ENCODE data around the gene GPATCH3.
"Not testable (repeated sequence)": the region's sequence is repeated elsewhere in the genome, so short reads cannot be mapped to it uniquely, and the experiment has no call there.

GPATCH3 gene

DNA sequence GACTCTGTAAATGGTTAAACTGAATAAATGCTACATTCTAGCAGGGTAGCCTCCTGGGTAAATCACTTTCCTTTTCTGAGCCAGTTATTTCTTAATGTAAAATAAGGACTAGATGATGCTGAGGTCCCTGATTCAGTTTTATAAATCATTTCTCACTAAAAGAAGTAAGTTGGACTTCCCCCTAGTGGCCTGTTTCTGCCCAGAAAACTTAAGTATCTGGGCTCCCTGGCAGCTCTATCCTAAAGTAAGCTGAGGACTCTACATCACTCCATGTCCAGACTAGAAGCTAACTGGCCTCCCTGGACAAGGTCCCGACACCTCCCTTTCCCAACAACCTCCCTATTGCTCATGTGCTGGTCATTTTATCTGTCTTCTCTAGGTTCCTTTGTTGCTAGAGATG is 13.1 kb downstream of the GPATCH3 start:
- no peak for DNase-seq (ENCODE audit: insufficient read length, low spot score)
- TF ChIP-seq, protein P1, sequence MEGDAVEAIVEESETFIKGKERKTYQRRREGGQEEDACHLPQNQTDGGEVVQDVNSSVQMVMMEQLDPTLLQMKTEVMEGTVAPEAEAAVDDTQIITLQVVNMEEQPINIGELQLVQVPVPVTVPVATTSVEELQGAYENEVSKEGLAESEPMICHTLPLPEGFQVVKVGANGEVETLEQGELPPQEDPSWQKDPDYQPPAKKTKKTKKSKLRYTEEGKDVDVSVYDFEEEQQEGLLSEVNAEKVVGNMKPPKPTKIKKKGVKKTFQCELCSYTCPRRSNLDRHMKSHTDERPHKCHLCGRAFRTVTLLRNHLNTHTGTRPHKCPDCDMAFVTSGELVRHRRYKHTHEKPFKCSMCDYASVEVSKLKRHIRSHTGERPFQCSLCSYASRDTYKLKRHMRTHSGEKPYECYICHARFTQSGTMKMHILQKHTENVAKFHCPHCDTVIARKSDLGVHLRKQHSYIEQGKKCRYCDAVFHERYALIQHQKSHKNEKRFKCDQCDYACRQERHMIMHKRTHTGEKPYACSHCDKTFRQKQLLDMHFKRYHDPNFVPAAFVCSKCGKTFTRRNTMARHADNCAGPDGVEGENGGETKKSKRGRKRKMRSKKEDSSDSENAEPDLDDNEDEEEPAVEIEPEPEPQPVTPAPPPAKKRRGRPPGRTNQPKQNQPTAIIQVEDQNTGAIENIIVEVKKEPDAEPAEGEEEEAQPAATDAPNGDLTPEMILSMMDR (IDR thresholded peaks at IDR 0.05; ENCODE audit: insufficient read depth, missing control alignments) = peak; percentile 34

DNA sequence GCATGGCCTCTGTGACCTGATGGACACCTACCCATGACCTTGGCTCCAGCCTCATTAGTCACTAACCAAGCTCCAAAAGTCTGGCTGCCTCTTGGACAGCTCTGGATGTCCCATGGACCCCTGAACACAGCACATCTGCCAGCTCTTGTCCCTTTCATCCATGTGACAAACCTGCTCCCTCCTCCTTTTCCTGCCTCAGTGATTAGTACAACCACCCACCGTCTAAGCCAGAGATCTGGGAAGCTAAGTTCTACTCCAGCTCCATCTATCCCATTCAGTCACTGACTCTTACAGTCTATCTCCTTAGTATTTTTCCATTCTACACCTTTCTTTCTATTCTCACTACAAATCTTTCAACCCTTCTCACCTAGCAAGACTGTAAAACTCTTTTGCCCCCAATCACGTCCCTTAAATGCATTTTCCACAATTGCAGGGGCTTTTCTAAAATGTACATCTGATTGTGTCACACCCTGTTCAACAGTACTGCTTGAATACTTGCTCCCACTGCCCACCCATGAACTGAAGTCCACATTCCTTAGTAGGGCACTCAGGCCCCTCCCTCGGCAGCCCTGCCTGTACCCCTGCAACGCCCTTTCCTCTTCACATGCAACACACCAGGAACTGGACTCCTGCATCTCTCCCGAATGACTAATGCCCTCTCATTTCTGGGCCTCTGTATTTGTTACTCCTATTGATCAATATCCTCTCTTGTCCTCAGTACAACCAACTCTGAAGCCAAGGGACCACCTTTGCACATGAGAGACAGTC is 17.4 kb downstream of the GPATCH3 start:
- FAIRE-seq (no peak), DNase-seq (ENCODE audit: insufficient read length, low spot score) (no peak)
- TF ChIP-seq, protein P1 (IDR thresholded peaks at IDR 0.05; ENCODE audit: insufficient read depth, missing control alignments) = no peak

More for the DNA sequence above, 13.1 kb downstream of the GPATCH3 start:
- FAIRE-seq = no peak

DNA sequence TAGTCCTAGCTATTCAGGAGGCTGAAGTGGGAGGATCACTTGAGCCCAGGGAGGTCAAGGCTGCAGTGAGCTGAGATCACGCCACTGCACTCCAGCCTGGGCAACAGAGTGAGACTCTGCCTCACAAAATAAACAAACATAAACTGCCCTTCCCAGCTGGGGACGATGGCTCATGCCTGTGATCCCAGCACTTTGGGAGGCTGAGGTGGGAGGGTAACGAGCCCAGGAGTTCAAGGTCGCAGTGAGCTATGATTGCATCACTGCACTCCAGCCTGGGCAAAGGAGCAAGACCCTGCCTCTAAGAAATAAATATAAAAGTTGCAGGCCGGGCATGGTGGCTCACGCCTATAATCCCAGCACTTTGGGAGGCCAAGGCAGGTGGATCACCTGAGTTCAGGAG is 18.7 kb downstream of the GPATCH3 start:
- DNase-seq (ENCODE audit: insufficient read length, low spot score); FAIRE-seq: not testable (repeated sequence)

DNA sequence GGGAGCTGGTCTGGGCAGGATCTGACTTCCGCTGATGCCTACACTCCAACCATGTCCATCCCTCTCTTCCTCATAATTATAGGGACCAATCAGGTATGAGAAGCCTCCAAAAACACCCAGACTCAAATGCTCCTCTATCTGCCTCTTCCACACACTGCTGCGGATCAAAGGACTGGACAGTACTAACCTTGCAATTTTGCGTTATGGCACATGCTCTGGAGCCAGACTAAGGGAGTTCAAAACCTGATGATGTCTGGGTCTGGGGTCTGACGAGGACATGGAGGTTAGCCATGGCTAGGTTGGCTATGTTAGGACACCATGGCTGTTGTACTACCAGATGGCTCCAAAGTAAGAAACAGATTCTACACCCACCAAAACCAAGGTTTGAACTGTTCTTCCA is 20.5 kb downstream of the GPATCH3 start:
- FAIRE-seq (no peak), DNase-seq (ENCODE audit: insufficient read length, low spot score) (no peak)
- TF ChIP-seq, protein P1 (IDR thresholded peaks at IDR 0.05; ENCODE audit: insufficient read depth, missing control alignments) = no peak

DNA sequence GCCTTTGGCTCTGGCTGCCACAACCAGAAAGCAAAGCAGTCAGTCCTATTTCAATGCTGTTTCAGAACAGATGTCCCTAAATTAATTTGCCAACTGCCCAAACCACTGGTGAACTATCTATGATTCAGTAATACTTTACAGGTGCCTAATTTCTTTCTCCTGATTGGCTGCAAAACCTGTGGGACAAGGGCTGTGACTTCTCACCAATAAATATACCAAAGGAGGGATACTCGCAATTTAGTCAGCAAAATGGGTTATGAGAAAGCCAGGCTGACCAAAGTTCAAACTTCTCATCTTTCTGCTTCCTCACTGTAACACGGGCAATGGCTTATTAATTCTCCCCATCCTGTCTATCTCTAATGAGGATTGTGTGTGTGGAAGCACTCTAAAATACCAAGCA is 22.9 kb downstream of the GPATCH3 start:
- TF ChIP-seq, protein P1 (IDR thresholded peaks at IDR 0.05; ENCODE audit: insufficient read depth, missing control alignments) = no peak
- DNase-seq (ENCODE audit: insufficient read length, low spot score) (no peak), FAIRE-seq (no peak)

DNA sequence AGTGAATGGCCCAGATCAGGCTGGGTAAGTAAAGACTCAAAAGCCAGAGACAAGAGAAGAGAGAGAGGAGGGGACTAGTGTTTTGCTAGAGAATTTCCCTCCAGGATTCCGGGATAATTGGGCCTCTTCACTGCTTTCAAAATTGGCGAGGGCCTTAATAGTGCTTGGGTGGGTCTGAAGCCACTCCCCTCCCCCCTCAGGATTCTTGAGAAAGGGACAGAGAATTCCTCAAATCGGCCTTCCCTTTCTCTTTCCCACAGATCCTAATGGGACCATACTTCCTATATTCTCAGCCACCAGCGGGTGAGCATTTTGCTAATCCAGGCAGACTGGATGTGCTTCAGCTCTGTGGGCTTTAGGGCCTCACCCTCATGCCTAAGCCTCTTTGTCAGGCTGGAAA is 25.4 kb downstream of the GPATCH3 start:
- DNase-seq (ENCODE audit: insufficient read length, low spot score) = no peak
- no peak for FAIRE-seq
- TF ChIP-seq, protein P1 (IDR thresholded peaks at IDR 0.05; ENCODE audit: insufficient read depth, missing control alignments) = no peak

DNA sequence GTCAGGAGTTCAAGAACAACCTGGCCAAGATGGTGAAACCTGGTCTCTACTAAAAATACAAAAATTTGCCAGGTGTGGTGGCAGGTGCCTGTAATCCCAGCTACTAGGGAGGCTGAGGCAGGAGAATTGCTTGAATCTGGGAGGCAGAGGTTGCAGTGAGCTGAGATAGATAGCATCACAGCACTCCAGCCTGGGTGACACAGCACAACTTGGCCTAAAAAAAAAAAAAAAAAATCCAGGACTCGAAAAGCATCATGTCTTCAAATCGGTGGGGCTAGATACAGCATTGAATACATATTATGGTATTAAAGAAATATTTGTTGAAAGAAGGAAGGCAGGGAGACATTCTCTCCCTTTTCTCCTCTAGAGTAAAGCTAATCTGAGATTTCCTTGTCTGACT is 27.2 kb downstream of the GPATCH3 start:
- not testable (repeated sequence) for FAIRE-seq; DNase-seq (ENCODE audit: insufficient read length, low spot score)

DNA sequence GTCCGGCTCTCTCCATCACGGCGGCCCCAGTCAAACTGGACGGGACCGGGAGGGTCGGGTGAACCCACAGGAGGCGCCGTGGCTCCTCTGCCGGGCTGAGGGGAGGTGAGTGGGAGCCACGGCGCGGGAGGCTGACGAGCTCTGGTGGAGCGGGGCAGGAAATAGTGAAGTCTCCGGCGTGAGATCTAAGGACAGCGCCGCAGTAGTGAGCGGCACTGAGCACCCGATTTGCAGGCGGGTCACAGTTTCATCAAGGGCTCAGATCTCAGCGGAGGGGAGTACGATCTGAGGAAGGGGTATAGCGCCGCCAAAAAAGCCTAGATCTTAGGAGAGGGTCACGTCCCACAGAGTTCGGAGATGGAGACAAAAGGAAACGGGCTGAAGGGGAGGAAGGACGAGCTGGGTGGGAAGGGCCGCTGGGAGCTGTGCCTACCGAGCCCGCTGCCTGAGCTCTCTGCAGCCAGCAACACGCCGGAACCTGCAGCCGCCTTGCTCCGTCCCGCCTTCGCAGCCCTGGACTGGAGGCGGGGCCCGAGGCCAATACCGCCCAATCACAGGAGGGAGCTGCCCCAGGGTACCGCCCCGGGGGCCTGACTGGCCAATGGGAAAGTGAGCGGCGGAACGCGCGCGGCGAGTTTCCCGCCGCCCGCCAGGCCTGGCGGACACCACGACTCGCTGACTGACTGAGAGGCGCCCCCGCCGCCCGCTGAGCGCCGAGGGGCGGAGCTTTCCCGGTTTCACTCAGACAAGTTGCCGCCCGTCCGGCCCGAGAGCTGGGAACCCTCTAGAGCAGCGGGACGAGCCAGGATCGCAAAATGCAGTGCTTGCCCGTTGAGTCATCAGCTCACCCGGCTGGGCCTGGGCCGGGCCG is 35.4 kb downstream of the GPATCH3 start:
- DNase-seq (ENCODE audit: insufficient read length, low spot score) (peak; percentile 44), FAIRE-seq (no peak)
- TF ChIP-seq, protein P1 (IDR thresholded peaks at IDR 0.05; ENCODE audit: insufficient read depth, missing control alignments) = no peak
